NB4 (cell line): ENCODE results near the gene KCNT2.

ENCODE experiments used
- POLR2A ChIP-seq: IDR thresholded peaks from 2 replicates; pipeline ENCODE4 v1.6.1; 2011; ENCODE audit warnings: mild to moderate bottlenecking; ENCODE audit not compliant: insufficient read length; ENCODE audit errors: extremely low read depth
- TF ChIP-seq, protein P1 (sequence below): IDR thresholded peaks from one replicate; pipeline ENCODE4 v1.5.1; 2012; ENCODE audit warnings: low read depth, low read length

DNA sequence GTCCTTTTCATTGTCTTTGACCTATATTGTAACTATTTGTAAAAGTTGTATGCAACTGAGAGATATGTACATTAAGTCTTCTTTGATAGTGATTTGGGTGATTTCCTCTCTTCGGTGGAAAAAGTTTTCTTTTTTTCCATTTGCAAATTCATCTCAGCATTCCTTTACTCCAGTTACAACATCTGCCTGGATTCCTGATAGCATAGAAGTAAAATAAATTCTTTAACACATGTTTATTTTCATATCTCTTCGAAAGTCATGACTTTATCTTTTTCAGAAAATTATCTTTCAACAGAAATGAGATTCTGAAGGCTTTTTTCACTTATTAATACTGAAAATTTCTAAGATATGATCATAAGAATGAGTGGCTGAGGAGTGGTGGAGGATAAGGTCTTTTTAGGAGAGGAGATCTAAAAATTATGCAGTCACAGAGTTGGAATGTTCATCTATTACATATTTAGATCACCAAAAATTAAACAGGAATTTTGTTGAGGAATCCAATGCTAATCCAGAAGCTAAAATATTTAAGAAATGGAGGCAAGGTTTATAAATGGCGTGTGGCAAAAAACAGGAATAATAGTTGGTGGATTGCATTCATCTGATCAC, 400.5 kb downstream of the KCNT2 start:
- TF ChIP-seq, protein P1, sequence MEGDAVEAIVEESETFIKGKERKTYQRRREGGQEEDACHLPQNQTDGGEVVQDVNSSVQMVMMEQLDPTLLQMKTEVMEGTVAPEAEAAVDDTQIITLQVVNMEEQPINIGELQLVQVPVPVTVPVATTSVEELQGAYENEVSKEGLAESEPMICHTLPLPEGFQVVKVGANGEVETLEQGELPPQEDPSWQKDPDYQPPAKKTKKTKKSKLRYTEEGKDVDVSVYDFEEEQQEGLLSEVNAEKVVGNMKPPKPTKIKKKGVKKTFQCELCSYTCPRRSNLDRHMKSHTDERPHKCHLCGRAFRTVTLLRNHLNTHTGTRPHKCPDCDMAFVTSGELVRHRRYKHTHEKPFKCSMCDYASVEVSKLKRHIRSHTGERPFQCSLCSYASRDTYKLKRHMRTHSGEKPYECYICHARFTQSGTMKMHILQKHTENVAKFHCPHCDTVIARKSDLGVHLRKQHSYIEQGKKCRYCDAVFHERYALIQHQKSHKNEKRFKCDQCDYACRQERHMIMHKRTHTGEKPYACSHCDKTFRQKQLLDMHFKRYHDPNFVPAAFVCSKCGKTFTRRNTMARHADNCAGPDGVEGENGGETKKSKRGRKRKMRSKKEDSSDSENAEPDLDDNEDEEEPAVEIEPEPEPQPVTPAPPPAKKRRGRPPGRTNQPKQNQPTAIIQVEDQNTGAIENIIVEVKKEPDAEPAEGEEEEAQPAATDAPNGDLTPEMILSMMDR = no peak
- no peak for TF ChIP-seq POLR2A
